KG1 (cell line): Measurements from ENCODE around the gene DGKH.

Source experiments
- DNase-seq: peaks from one replicate; lab custom pipeline; 2025; lab: John Stamatoyannopoulos, UW

DGKH gene

DNA sequence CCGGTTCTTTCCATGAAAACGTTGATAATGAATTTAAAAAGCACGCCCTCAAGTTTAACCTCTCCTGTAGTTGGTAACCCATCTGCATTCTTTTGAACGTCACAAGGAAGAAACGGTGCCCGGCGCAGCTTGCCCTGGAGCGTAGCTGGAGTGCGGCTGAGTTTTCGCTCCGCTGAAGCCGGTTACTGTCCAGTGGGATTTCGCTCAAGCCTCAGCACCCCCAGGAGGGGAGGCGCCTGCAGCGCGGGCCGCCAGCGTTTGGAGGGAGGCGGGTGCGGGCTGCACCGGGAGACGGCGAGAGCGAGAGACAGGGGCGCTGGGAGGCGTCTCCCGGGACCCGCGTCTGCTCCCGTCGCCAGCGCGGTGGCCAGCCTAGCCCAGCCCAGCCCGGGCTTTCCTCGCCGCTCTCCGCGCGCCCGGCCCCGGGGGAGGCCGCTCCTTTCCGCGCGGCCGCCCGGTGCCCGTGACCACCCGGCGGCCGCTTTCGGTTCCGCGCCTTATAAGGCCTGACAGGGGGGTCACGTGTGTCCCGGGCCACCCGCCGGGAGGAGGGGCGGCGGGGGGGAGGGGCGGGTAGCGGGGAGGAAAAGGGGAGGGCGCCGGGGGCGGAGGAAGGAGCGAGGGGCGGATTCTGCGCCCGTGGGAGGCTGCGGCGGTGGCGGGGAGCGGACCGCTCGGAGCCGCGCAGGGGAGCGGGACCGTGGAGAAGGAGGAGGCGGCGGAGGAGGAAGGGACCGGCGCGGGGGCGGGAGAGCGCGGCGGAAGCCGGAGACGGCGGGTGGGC lies 8.3 kb upstream of the DGKH start:
- DNase-seq = peak; percentile 65

DNA sequence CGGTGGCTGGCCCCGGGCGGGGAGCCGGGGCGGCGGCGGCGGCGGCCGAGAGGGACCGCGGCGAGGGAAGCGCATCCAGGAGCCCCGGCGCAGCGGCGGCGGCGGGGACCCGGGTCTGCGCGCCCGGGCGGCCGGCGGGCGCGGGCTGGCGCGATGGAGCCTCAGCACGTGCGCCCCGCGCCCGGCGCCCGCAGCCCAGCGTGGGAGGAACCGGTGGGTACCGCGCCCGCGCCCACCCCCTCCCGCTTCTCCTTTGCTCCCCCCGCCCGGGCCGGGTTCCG lies 7.8 kb upstream of the DGKH start:
- no peak for DNase-seq

DNA sequence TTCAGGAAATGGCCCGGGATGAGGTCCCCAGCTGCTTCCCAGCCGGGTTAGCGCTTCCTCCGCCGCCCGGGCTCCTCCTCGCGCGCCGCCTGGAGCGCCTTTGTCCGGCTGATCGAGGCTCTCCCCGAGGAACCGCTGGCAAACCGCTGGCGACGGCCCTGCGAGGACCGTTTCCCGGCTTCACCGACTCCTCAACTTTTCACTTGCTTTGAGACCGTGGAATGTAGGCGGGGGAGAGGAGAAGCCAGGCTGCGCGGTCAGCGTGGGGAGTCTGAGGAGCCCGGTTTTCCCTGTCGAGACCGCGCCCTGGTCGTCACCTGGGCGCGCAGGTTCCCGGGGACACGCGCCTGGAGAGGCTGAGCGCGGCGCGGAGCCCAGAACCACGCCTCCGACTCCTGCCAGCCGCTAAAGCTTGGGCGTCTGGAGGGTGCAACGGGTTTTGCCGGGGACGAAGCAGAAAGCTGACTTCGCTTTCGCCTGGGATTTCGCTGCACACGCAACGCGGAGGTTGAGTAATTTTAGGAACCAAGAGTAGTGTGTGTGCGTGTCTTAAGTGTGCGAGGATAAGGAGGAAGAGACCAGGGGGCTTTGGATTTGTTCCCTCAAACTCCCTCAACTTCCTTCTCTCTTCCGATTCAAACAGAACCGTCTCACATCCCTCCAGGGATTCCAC lies 7.3 kb upstream of the DGKH start:
- peak; percentile 18 for DNase-seq

DNA sequence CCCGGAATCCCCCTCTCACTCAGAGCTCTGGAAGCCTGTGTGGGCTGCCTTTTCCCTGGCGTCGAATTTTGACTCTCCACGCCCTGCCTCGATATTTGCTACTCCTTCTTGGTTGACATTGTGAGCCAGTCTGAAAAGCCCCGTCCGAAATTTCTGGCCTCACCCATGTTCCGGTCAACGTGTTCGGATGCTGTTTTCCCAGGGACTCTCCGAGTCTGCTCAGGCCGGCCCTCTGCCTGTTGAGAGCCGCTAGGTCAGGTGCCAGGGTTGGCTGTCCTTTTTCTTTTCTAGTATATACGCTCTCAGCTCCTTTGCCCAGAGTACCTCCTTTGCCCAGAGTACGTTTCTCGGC lies 6.8 kb upstream of the DGKH start:
- DNase-seq = no peak

DNA sequence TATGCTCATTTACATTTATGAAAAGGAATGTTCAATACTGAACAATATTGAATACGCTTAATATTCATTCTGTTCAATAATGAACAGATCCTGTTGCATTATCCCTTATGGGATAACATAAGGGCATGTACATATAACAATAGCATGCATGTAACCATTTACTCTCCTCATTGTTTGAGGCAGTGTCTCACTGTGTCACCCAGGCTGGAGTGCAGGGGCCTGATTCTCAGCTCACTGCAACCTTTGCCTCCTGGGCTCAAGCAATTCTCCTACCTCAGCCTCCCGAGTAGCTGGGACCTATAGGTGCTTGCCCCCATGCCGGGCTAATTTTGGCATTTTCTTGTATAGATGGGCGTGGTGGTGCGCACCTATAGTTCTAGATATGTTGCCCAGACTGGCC lies 4.8 kb upstream of the DGKH start:
- no peak for DNase-seq

DNA sequence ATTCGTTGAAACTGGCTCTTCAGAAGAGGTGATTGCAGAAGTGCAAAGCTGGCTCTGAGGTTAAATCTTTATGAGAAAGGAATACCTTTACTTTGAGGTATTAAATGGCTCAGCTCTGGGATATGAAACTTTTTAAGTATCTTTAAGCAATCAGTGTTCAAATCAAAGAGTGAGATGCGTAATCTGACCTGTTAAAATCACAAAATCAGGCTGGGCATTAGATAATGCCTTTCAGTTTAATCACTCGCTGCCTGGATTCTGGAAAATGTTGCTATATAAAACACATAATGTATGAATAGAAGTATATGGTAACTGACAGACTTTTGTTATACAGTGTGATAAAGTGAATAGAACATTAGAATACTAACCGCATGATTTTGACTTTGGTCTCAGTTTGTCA lies 2.0 kb upstream of the DGKH start:
- no peak for DNase-seq

DNA sequence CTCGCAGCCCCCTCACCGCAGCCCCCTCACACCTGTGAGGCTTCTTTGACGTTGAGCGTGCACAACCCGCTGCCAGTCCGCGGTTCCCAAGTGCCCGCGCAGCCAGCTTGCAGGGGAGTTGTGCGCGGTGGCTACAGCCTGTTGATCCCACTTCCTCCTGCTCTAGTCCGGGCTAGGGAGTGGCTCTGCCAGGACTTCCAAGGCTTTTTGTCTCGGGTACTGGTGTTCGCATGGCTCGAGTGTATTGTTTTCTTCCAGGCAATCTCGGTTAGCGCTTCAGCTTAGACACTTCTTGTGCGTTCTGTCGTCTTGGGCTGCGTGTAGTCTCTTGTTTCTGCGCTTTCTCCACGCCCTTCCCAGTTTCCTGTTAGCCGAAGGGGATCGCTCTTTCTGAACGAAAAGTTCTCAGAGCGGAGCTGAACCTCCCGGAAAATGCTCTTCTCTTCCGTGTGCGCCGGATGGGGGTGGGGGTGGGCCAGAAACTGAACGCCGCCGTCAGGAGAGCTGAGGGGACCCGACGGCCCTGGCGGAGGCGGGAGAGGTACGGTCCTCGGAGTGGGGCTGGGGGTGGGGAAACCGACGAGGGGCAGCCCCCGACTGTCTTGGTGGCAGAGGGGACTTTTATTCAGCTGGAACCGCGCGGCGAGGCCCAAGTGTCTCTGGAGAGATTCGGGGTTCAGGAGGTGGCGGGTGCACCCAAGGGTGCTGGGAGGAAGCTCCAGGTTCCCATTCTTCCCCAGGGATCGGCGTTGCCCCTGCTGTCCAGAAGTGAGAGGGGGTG lies 697 bp upstream of the DGKH start:
- no peak for DNase-seq

DNA sequence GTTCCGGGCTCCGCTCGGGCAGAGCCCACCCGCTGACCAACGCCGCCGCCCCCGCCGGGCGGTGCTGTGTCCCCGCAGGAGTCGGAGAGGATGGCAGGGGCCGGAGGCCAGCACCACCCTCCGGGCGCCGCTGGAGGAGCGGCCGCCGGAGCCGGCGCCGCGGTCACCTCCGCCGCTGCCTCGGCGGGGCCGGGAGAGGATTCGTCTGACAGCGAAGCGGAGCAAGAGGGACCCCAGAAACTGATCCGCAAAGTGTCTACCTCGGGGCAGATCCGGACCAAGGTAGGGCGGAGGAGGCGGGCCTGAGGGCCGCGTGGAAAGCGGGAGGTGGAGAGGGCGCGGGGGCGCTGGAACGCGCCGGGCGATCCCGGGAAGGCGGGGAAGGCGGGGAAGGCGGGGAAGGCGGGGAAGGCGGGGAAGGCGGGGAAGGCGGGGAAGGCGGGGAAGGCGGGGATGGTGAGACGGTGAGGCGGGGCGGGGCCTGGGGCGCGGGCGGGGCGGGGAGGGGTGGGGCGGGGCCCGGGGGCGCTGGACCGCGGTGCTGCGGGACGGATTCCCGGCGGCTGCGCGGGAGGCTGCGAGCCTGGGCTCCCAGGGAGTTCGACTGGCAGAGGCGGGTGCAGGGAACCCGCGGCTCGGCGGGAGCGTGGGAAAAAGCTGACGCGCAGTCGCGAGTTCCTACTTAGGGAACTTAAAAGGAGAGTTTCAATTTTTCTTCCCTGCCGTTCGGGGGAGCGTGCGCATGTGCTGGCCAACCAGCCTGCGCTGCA lies 421 bp downstream of the DGKH start:
- DNase-seq = no peak

DNA sequence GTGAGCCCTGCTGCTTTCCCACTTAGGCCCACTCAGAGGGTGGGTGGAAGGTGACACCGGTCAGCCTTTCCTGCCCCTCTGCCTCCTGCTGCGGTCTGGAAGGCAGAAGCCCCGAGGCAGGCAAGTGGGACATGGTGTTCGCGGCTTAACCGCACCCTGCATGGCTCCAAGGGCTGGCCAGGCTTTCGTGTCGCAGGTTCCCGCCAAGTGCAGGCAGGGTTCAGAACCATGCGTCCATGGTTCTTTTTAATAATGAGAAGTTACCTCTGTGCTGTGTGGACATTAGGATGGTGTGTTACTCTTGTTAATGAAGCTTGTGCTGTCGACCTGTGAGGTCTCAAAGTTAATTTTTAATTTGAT lies 986 bp downstream of the DGKH start:
- DNase-seq = no peak

DNA sequence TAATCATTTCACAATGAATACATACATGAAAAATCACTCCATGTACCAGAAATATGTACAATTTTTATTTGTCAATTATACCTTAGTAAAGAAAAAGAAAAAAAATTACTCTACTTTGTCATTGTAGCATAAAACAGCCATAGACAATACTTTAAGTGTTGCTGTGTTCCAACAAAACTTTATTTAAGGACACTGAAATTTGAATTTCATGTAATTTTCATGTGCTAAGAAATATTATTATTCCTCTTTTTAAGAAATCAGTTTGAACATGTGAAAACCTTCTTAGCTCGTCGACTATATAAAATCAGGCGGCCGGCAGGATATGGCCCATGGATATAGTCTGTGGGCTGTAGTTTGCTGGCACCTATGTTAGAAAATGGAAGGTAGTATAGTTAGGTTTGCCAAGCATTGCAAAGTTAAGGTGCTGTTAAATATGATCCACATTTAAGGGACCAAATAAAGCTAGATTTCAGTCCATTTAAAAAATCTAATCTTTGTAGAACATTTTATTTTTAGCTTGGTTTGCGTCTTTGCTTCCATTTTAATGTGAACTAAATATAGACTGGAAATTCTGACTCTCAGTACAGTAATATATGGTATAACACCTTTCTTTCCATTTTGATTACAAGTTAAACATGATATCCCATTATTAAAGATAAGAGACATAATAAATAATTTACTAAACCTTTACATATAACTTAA lies 6.5 kb downstream of the DGKH start:
- no peak for DNase-seq

DNA sequence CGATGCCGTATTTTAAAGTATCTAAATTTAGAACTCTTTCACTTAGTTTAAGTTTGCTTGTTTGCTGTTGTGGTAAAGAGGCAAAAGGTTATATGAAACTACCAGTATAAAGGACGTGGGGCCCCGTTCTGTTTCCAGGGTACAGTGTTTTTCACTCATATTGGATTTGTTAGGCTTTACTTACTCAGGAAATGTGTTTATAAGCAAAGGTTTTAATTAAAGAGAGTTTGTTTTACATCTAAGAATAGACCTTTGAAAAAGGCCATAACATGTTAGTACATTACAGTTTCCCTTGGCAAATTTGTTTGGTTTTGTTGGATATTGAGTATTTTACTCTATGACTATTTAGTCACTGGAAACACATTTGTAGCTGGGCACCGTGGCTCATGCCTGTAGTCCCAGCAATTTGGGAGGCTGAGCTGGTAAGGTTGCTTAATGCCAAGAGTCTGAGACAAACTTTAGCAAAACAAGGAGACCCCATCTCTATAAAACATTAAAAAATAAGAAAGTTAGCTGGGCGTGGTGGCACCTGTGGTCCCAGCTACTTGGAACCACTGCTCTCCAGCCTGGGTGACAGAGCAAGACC lies 7.1 kb downstream of the DGKH start:
- no peak for DNase-seq

DNA sequence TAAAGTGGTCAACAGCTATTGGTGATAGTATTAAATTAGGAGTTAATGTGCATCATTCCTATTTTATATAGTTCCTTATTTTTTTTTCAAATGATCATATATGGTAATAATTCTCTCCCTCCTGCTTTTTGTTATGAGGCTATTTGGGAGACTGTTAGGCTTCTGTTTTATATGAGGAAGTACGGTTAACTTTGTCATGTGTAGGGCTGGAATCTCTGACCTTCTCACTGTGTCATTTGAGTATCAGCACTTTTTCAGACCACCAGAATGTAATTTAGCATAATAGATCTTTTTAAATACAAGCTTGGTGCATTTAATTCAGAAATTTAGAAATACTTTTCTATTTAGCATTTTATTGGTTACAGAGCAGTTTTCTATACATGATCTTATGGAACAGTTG lies 7.7 kb downstream of the DGKH start:
- no peak for DNase-seq

DNA sequence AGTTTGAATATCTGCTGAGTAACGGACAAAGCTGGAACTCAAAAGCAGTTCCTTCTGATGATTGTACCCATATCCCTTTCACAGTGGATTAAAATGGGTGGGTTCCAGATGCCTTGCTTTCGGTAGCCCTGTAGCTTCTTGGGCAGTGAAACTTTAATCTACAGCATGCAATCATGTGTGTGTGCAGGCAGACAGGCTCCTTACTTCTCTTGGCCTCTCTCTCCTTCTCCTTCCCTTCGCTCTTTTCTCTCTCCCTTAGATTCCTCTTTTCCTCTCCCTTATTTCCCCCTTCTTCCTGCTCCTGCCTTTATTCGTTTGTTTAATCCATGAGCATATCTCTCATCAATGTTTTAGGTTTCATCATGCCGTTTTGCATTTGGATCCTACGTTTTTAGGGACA lies 8.1 kb downstream of the DGKH start:
- no peak for DNase-seq

DNA sequence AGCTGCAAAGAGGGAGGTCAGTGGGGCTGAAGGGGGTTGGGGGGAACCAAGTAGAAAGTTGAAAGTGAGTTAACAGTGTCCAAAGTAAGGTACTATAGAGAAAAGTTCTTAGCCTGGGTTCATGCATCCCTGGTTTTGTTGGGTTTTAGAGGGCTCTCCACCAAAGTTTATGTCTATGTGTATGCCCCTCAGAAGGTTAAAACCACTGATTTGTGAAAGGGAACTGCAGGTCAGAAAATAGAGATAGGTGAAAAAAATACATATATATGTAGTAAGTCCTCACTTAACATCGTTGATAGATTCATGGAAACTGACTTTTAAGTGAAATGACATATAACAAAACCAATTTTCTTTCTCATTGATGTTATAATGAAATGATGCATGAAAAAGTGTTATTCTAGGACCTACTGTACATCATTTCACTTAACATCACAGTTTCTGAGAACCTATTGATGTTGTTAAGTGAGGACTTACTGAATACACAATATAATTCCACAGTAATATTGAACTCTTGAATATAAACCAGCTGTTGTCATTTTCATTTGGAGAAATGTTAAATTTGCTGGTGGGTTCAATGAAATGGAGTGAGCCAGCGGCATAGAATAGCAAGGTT lies 9.6 kb downstream of the DGKH start:
- DNase-seq = no peak

DNA sequence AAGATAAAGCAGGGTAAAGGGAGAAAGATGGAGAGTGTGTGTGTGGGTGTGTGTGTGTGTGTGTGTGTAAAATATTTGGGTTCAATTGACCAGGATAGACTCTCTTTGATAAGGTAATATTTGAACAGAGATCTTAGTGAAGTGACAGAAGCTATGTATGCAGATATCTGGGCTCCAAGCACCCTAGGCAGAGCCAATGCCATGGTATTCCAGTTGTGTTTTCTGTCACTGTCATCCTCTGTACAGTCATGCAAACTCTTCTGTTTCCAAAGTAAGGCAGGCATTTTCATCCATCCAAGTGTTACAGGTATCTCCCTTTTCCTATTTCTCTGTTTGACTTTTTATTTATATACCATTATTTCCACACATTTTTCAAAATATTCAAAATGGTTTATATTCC lies 13.5 kb downstream of the DGKH start:
- DNase-seq = no peak

DNA sequence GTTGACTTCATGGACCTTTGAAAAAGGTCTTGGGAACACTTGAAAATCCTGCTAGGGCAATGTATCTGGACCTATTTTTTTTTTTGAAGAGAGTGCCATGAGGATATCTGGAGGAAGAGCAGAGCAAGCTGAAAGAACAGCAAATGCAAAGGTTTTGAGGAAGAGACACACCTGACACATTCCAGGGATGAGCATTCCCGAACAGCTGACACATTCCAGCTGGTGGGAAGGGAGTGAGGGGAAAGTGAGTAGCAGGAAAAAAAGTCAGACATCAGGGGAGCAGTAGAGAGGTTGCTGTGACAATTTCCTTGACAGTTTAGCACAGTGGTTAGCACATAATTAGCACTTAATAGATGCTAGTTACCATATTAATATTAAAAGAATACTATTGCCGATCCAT lies 14.7 kb downstream of the DGKH start:
- no peak for DNase-seq

DNA sequence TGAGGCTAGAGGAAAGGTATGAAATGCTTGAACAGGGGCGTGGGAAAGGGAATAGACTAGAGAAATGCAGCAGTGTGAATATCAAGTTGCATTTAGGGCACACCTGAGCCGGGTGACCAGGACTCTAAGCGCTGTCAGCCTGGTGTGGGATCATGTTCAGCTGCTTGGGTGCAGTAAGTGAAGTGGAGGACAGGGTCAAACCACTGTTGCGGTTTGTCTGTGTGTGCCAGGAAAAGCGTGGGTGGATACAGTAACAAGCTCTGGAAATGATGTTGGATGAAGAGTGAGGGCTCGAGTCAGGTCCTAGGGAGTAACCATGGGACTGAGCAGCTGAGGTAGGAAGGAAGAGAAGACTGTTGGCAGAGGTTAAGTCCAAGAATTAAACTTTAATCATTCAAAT lies 15.8 kb downstream of the DGKH start:
- DNase-seq = no peak

DNA sequence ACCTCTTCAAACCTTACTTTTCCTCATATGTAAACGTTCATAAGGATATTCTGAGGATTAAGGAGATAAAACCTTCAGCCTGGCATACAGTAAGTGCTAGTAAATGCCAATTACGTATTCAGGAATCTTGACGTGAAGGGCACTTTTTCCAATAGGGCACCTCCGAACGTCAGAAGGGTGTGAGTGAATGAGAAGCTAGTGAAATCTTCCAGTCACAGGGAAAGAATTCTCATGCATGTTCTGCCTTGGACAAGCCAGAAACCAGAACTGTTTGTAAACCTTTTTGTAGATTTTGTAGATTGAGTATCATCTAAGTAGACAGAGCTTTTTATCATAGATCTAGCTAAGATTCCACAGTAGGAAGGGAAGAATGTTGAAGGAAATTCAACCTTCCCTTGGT lies 16.5 kb downstream of the DGKH start:
- no peak for DNase-seq

DNA sequence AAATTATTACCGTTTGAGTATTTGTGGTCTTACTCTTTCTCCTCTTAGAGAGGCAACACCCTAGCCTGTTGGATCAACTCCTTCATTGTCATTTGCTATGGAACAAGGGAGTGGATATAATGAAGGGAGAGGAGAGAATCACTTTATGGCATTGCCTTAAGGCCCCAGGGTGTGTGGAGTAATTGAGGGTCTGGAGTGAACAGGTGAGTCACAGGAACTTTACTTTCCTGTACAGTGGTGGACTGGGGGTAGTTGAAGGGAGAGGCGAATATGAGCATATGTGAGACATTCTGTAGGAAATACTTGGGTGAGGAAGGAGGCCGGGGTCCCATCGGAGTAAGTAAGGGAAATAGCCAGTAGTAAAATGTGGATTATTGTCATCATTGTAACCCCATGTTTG lies 17.0 kb downstream of the DGKH start:
- DNase-seq = no peak

DNA sequence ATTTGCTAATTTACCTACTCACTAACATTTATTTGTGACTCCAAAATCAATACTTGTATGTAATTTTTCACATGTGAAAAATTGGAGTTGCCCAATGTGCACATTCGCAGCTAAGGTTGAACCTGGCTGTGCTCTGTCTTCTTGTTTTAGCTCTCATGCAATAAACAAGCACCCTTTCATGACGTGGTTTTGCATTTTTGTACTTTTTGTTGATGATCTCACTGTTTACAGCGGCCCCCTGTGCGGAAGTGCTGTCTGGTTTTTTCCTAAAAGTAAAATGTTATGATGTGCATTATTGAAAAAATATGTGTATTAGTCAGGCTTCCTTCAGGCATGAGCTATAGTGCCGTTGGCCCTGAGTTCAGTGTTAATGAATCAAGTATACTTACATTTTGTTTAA lies 18.1 kb downstream of the DGKH start:
- no peak for DNase-seq

DNA sequence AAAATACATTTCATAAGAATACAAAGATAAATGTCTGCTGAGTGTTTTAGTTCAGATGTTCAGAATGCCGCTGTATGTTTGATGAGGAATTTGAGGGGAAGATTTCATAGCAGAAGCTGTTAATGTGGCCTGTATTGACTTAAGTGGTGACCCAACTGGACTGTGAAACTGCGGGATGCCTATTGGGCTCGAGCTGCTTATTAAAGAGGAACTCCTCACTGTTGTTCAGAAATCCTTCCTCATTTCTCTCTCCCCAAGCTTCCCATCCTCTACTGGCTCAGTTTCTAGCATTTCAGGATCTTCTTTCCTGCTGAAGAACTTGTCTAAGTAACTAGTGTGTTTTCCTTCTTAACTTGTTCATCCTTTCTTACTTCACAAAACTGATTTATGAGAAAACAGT lies 20.4 kb downstream of the DGKH start:
- no peak for DNase-seq
